ENCODE data around the gene MIR17HG. TPM values are rescaled to one million over a fixed set of nuclear protein-coding genes. Genes with fewer than 3 reads are reported as not detected.

MIR17HG gene
- total RNA-seq, 4 donors from 2014 or later, result 5.1 to 29.5 (median 11.8) TPM

DNA sequence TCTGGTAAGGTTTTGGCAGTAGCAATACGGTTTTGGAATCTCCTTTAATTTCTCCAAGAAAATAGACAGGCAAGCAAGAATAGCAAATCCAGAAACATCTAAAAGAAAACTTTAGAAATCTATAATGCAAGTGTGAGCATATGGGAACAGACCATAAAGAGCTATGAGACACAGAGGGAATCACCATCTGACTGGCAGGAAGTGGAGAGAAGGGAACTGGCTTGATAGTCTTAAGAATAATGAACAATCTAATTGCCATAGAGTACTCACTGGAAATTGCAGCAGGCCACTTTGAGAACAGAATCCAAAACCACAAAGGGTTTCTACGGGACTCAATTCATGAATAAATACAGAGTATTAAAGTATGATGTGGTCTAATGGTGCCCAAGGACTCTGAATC lies 39.6 kb upstream of the MIR17HG start:
- DNase-seq (ENCODE audit: low spot score), result no peak
- no peak for ATAC-seq (ENCODE audit: low FRiP score)
- TF ChIP-seq, protein P1, sequence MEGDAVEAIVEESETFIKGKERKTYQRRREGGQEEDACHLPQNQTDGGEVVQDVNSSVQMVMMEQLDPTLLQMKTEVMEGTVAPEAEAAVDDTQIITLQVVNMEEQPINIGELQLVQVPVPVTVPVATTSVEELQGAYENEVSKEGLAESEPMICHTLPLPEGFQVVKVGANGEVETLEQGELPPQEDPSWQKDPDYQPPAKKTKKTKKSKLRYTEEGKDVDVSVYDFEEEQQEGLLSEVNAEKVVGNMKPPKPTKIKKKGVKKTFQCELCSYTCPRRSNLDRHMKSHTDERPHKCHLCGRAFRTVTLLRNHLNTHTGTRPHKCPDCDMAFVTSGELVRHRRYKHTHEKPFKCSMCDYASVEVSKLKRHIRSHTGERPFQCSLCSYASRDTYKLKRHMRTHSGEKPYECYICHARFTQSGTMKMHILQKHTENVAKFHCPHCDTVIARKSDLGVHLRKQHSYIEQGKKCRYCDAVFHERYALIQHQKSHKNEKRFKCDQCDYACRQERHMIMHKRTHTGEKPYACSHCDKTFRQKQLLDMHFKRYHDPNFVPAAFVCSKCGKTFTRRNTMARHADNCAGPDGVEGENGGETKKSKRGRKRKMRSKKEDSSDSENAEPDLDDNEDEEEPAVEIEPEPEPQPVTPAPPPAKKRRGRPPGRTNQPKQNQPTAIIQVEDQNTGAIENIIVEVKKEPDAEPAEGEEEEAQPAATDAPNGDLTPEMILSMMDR (IDR thresholded peaks at IDR 0.05), result no peak

DNA sequence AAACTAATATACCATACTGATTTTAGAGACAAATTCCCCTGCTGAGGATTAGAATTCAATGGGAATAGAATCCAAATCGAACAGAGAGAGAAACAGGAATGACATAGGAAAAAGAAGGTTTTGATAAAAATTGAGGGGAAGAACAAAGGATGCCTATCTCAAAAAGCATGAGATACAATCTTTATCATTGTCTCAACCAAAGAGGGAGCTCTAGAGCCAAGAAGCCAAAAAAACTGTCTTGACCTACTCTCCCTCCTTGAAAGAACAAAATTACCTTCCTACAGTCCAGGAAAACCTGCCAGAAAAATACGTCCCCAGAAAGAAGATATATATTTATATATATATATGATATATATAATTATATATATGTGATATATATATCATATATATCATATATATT lies 39.2 kb upstream of the MIR17HG start:
- DNase-seq (ENCODE audit: low spot score), result no peak
- no peak for ATAC-seq (ENCODE audit: low FRiP score)
- TF ChIP-seq, protein P1 (IDR thresholded peaks at IDR 0.05), result no peak

DNA sequence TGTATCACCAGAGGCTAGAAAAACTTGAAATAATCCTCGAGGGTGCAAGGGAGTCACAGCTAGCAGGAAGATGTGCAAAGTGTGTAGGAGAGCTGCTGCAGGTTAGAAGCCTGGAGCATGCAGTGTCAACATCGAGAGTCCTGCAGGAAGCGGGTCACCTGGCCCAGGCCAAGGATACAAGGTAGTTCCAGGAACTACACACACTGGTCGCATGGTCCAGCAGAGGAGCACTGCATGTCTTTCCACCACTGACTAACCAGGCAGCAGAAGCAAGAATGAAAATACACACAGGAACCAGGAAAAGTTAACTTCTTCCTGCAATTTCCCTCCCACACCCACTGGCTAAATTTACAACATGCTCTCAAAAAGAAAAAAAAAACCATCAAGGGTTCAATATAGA lies 36.0 kb upstream of the MIR17HG start:
- TF ChIP-seq, protein P1 (IDR thresholded peaks at IDR 0.05), result no peak
- DNase-seq (ENCODE audit: low spot score), result no peak
- ATAC-seq (ENCODE audit: low FRiP score), result no peak

DNA sequence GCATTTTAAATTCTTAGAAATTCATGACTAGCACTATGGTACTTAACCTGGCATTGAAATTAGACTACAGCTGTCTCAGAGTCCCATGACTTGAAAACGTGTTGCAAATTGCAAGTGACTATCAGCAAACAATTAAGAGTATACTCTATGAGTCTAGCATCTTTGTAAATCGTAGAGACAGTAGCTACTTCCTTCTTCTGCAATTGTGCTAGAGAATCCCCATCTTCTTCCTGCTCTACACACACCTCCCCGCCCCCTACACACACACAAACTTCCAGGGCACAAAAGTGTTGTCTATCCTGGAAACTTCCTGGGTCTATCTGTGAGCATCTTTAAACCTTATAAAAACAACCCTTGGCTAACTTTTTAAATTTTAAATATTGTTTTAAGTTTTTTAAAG lies 35.2 kb upstream of the MIR17HG start:
- no peak for ATAC-seq (ENCODE audit: low FRiP score)
- TF ChIP-seq, protein P1 (IDR thresholded peaks at IDR 0.05), result no peak
- no peak for DNase-seq (ENCODE audit: low spot score)

DNA sequence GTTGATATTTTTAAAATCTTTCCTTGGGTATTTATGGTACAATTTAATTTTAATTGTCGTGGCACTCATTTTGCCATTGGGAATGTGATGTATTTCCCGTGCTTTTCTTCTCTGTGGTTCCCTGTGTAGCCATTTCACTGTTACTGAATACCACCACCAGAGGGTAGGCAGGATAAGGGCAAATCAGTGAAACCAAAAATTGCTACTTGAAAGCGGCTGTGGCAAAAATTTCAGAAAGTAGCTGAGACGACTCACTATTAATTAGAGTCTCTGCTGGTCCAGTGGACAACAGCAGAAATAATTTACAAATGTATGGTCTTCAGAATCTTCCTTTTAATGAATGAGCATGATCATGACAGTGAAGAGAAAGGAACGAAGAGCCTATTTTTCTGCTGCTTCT lies 34.4 kb upstream of the MIR17HG start:
- TF ChIP-seq, protein P1 (IDR thresholded peaks at IDR 0.05), result peak in 1 of 3 donors; percentile 19
- ATAC-seq (ENCODE audit: low FRiP score) (no peak), DNase-seq (ENCODE audit: low spot score) (no peak)

DNA sequence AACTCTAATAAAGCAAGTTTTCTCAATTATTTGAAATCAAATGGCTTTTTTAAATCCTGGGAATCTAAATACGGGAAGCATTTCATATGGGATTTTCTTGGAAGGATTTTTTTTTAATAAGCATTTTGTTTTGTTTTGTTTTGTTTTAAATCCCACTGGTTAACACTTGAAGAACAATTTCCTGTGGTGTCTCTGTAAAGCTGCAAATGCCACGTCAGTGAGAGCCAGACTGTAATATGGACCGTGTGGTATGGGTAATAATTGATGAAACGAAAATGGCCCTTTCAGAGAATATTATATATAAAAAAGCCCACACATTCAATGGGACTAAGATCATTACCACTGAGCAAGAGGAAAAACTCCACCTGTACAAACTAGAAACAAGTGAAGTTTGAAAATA lies 33.9 kb upstream of the MIR17HG start:
- ATAC-seq (ENCODE audit: low FRiP score) (no peak), DNase-seq (ENCODE audit: low spot score) (no peak)
- TF ChIP-seq, protein P1 (IDR thresholded peaks at IDR 0.05), result no peak

DNA sequence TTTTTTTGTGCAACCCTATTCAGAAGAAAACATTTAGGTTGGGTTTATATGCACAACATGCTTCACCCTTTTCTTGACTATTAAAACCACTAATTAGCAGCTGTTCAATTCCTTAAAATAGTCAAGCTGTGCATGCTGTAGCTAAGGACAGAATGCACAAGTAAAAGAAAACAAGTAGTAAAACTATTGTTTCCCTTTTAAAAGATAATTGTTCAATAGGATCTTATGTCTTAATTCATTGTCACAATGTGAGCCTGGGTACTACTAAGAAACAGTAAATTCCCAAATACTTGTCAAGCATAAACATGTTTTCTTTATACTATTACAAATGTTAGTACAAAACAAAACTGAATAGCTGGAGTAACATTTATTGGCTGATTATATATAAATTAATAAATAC lies 32.6 kb upstream of the MIR17HG start:
- TF ChIP-seq, protein P1 (IDR thresholded peaks at IDR 0.05), result no peak
- ATAC-seq (ENCODE audit: low FRiP score), result no peak
- DNase-seq (ENCODE audit: low spot score), result no peak
